NCI-H510A (cell line): ENCODE results near the gene CST1.
"Not testable (repeated sequence)": the region's sequence is repeated elsewhere in the genome, so short reads cannot be mapped to it uniquely, and the experiment has no call there.

Source experiments
- DNase-seq: peaks from one replicate; lab custom pipeline; 2025; lab: John Stamatoyannopoulos, UW

The CST1 gene

GRCh38 chr20:23750786-23751185 lies at the start of gene CST1:
Gene CST1 (minus strand): TSS chr20:23750935. CDS start chr20:23750866, 69 bp downstream.
- DNase-seq, result not testable (repeated sequence)

GRCh38 chr20:23799216-23799847 lies 48.6 kb upstream of the CST1 start:
- not testable (repeated sequence) for DNase-seq

GRCh38 chr20:23795526-23795925 lies 44.8 kb upstream of the CST1 start:
- DNase-seq, result no peak

- DNase-seq, result no peak
Measured at GRCh38 chr20:23794841-23795240, 44.1 kb upstream of the CST1 start.

GRCh38 chr20:23794065-23794464 lies 43.3 kb upstream of the CST1 start:
- no peak for DNase-seq

- no peak for DNase-seq
Measured at GRCh38 chr20:23783447-23783846, 32.7 kb upstream of the CST1 start.

- no peak for DNase-seq
Measured at GRCh38 chr20:23782366-23782983, 31.7 kb upstream of the CST1 start.

- DNase-seq, result not testable (repeated sequence)
Measured at GRCh38 chr20:23778676-23779075, 27.9 kb upstream of the CST1 start.

GRCh38 chr20:23777380-23777779 lies 26.6 kb upstream of the CST1 start:
- not testable (repeated sequence) for DNase-seq

- no peak for DNase-seq
Measured at GRCh38 chr20:23776067-23776771, 25.5 kb upstream of the CST1 start.

GRCh38 chr20:23774081-23774480 lies 23.3 kb upstream of the CST1 start:
- no peak for DNase-seq

- no peak for DNase-seq
Measured at GRCh38 chr20:23773579-23773978, 22.8 kb upstream of the CST1 start.

- DNase-seq, result no peak
Measured at GRCh38 chr20:23773127-23773526, 22.4 kb upstream of the CST1 start.

GRCh38 chr20:23772074-23772473 lies 21.3 kb upstream of the CST1 start:
- DNase-seq, result no peak

- no peak for DNase-seq
Measured at GRCh38 chr20:23770384-23770783, 19.6 kb upstream of the CST1 start.

GRCh38 chr20:23768520-23768919 lies 17.8 kb upstream of the CST1 start:
- not testable (repeated sequence) for DNase-seq

- no peak for DNase-seq
Measured at GRCh38 chr20:23766531-23766930, 15.8 kb upstream of the CST1 start.

- DNase-seq, result no peak
Measured at GRCh38 chr20:23765578-23765977, 14.8 kb upstream of the CST1 start.

- not testable (repeated sequence) for DNase-seq
Measured at GRCh38 chr20:23764630-23765029, 13.9 kb upstream of the CST1 start.

GRCh38 chr20:23763345-23763744 lies 12.6 kb upstream of the CST1 start:
- no peak for DNase-seq

GRCh38 chr20:23759306-23759940 lies 8.7 kb upstream of the CST1 start:
- DNase-seq, result no peak

- not testable (repeated sequence) for DNase-seq
Measured at GRCh38 chr20:23756792-23757191, 6.1 kb upstream of the CST1 start.

GRCh38 chr20:23755131-23755611 lies 4.4 kb upstream of the CST1 start:
- not testable (repeated sequence) for DNase-seq
